Naive thymus-derived CD4-positive, alpha-beta T cell (primary cell): ENCODE data around the gene CYP24A1. TPM values are rescaled to one million over a fixed set of nuclear protein-coding genes. Genes with fewer than 3 reads are reported as not detected.

Experiments used
- ATAC-seq: fragments of 150-1000 bp; cut with Tn5 transposase; 2 replicates; pipeline ENCODE4 v1.10.0; 2021; ENCODE audit warnings: mild to moderate bottlenecking, moderate library complexity
- CTCF ChIA-PET: fragments of 350-600 bp; sonication (Branson Sonifier 250); formaldehyde crosslinking; loops from one replicate; lab custom pipeline; 2021; ENCODE audit warnings: antibody characterized with exemption; lab: Charles Lee
- POLR2A ChIA-PET: fragments of 350-600 bp; sonication (Branson Sonifier 250); formaldehyde crosslinking; loops from one replicate; lab custom pipeline; 2021; ENCODE audit warnings: antibody characterized with exemption, inconsistent platforms; lab: Charles Lee
- DNase-seq, 9 donors: peaks; one replicate each; pipeline versions ENCODE4 v3.0.0 to v3.0.0-alpha.2; 2020 to 2022; ENCODE audit warnings: mixed read lengths in 1 of 9
- H3K27ac ChIP-seq: one replicate; pipeline ENCODE4 v1.7.0; 2013; ENCODE audit warnings: mild to moderate bottlenecking, low read depth, low read length, moderate library complexity
- H3K27me3 ChIP-seq, 2 donors: one replicate each; pipeline ENCODE4 v1.7.0; 2013; ENCODE audit warnings: low read length in 2 of 2, mild to moderate bottlenecking in 2 of 2, moderate library complexity in 2 of 2; ENCODE audit not compliant: control insufficient read depth in 2 of 2, insufficient read depth in 2 of 2
- H3K36me3 ChIP-seq, 3 experiments: 1 replicate in 2 of 3; 2 replicates in 1 of 3; pipeline ENCODE4 v1.7.0; 2013; ENCODE audit warnings: low read length in 3 of 3, mild to moderate bottlenecking in 3 of 3, moderate library complexity in 1 of 3; ENCODE audit not compliant: insufficient read depth in 3 of 3, control insufficient read depth in 2 of 3
- H3K4me1 ChIP-seq, 2 donors: one replicate each; pipeline ENCODE4 v1.7.0; 2013; ENCODE audit warnings: low read length in 2 of 2, mild to moderate bottlenecking in 2 of 2, moderate library complexity in 1 of 2; ENCODE audit not compliant: control insufficient read depth in 2 of 2, insufficient read depth in 2 of 2
- H3K4me3 ChIP-seq: 2 replicates; pipeline ENCODE4 v1.7.0; 2013; ENCODE audit warnings: mild to moderate bottlenecking, low read length
- H3K9me3 ChIP-seq, 3 experiments: 1 replicate in 2 of 3; 2 replicates in 1 of 3; pipeline ENCODE4 v1.7.0; 2013; ENCODE audit warnings: low read length in 3 of 3; ENCODE audit not compliant: control insufficient read depth in 2 of 3
- H3K27ac Mint-ChIP-seq, 9 donors: one replicate each; pipeline ENCODE4 v1.8.0; 2020 to 2022; ENCODE audit warnings: mixed read lengths in 9 of 9, mild to moderate bottlenecking in 8 of 9, moderate library complexity in 5 of 9, inconsistent platforms in 2 of 9
- H3K27me3 Mint-ChIP-seq, 5 donors: one replicate each; pipeline ENCODE4 v1.8.0; 2021 to 2022; ENCODE audit warnings: mixed read lengths in 5 of 5, mild to moderate bottlenecking in 1 of 5
- H3K36me3 Mint-ChIP-seq, 5 donors: one replicate each; pipeline ENCODE4 v1.8.0; 2020 to 2022; ENCODE audit warnings: mixed read lengths in 5 of 5, mild to moderate bottlenecking in 3 of 5, inconsistent platforms in 1 of 5
- H3K4me1 Mint-ChIP-seq, 7 donors: one replicate each; pipeline ENCODE4 v1.8.0; 2020 to 2022; ENCODE audit warnings: mixed read lengths in 7 of 7, mild to moderate bottlenecking in 3 of 7, inconsistent platforms in 1 of 7
- H3K4me3 Mint-ChIP-seq, 10 donors: one replicate each; pipeline ENCODE4 v1.8.0; 2020 to 2022; ENCODE audit warnings: mild to moderate bottlenecking in 10 of 10, mixed read lengths in 10 of 10, moderate library complexity in 6 of 10, inconsistent platforms in 2 of 10
- H3K9me3 Mint-ChIP-seq, 11 donors: one replicate each; pipeline ENCODE4 v1.8.0; 2020 to 2022; ENCODE audit warnings: mixed read lengths in 11 of 11, mild to moderate bottlenecking in 4 of 11, inconsistent platforms in 1 of 11, moderate library complexity in 1 of 11
- intact Hi-C, 2 donors: fragments of 100-400 bp; cut with micrococcal nuclease; formaldehyde crosslinking; loops; one replicate each; pipeline ENCODE4 v1.15.1; 2023
- polyA plus RNA-seq, 2 donors: library from polyadenylated mRNA; unstranded; fragments of 300-500 nt; fragmentation: Illumina TruSeq; gene quantifications; one replicate each; pipeline ENCODE4 v1.2.3, GENCODE V29; 2021
- total RNA-seq, 6 experiments: library from RNA in 5 of 6; stranded (reverse) in 5 of 6; gene quantifications; 1 replicate in 5 of 6; 2 replicates in 1 of 6; pipeline ENCODE4 v1.2.3 and lab custom pipeline; 2021 to 2026

Gene CYP24A1
- total and polyA plus RNA-seq, 7 experiments from 2014 or later, result 0.78 TPM; not detected in 6

- no peaks in the 10 kb centered on the region for H3K9me3 Mint-ChIP-seq
- peaks cover 4 to 25% (median 14%) of the 10 kb centered on the region in 5 donors for H3K27me3 Mint-ChIP-seq
- peaks cover 0 to 5% (median 0%) of the 10 kb centered on the region in 7 donors for H3K4me1 Mint-ChIP-seq
- no peak for DNase-seq
- H3K36me3 Mint-ChIP-seq, result no peaks in the 10 kb centered on the region
- no peak overlapping the region for H3K27ac ChIP-seq
- POLR2A ChIA-PET, result interaction anchor here (0.6 kb wide), 1 partner anchor 1762 kb away, joined by 3 read pairs; no protein-coding TSS in a partner anchor
- no peaks in the 10 kb centered on the region for H3K4me1 ChIP-seq
- no peak overlapping the region for H3K27ac Mint-ChIP-seq
- ATAC-seq, result no peak
- intact Hi-C loops, result no loop called here
- no peaks in the 10 kb centered on the region for H3K36me3 ChIP-seq
- no peak overlapping the region for H3K4me3 Mint-ChIP-seq
- H3K4me3 ChIP-seq, result no peak overlapping the region
- H3K27me3 ChIP-seq, result no peaks in the 10 kb centered on the region
- CTCF ChIA-PET, result no interaction called here
- no peaks in the 10 kb centered on the region for H3K9me3 ChIP-seq
These were observed 22.1 kb downstream of the CYP24A1 start for GRCh38 chr20:54151511-54152226.

GRCh38 chr20:54151075-54151439 is 22.7 kb downstream of the CYP24A1 start:
- no peaks in the 10 kb centered on the region for H3K9me3 ChIP-seq
- no peaks in the 10 kb centered on the region for H3K36me3 Mint-ChIP-seq
- H3K27ac ChIP-seq, result no peak overlapping the region
- peaks cover 0 to 5% (median 0%) of the 10 kb centered on the region in 7 donors for H3K4me1 Mint-ChIP-seq
- no peak overlapping the region for H3K4me3 Mint-ChIP-seq
- no peaks in the 10 kb centered on the region for H3K9me3 Mint-ChIP-seq
- H3K36me3 ChIP-seq, result no peaks in the 10 kb centered on the region
- no peak overlapping the region for H3K4me3 ChIP-seq
- ATAC-seq, result no peak
- no peaks in the 10 kb centered on the region for H3K27me3 ChIP-seq
- H3K27ac Mint-ChIP-seq, result no peak overlapping the region
- H3K27me3 Mint-ChIP-seq, result peaks cover 4 to 25% (median 14%) of the 10 kb centered on the region in 5 donors
- ChIA-PET CTCF (no interaction called here), POLR2A (no interaction called here)
- no peak for DNase-seq
- intact Hi-C loops, result no loop called here
- H3K4me1 ChIP-seq, result no peaks in the 10 kb centered on the region

- H3K36me3 ChIP-seq, result no peaks in the 10 kb centered on the region
These were observed 24.0 kb downstream of the CYP24A1 start for GRCh38 chr20:54149765-54150264.

GRCh38 chr20:54148947-54149764 is 24.6 kb downstream of the CYP24A1 start:
- no peaks in the 10 kb centered on the region for H3K27me3 ChIP-seq
- Mint-ChIP-seq H3K4me3 (no peak overlapping the region), H3K27ac (no peak overlapping the region), H3K27me3 (peaks cover 4 to 25% (median 14%) of the 10 kb centered on the region in 5 donors), H3K4me1 (peaks cover 0 to 5% (median 0%) of the 10 kb centered on the region in 7 donors), H3K9me3 (no peaks in the 10 kb centered on the region), H3K36me3 (no peaks in the 10 kb centered on the region)
- intact Hi-C loops, result no loop called here
- H3K27ac ChIP-seq, result no peak overlapping the region
- H3K4me3 ChIP-seq, result no peak overlapping the region
- H3K4me1 ChIP-seq, result no peaks in the 10 kb centered on the region
- POLR2A ChIA-PET, result interaction anchor here (0.6 kb wide), 1 partner anchor 35 kb away, joined by 3 read pairs; no protein-coding TSS in a partner anchor
- ATAC-seq (no peak), DNase-seq (no peak)
- CTCF ChIA-PET, result no interaction called here
- H3K36me3 ChIP-seq, result no peaks in the 10 kb centered on the region
- no peaks in the 10 kb centered on the region for H3K9me3 ChIP-seq

More at GRCh38 chr20:54149765-54150264, 24.0 kb downstream of the CYP24A1 start:
- no peak overlapping the region for H3K4me3 ChIP-seq
- ChIA-PET CTCF (no interaction called here), POLR2A (interaction anchor here (0.6 kb wide), 1 partner anchor 35 kb away, joined by 3 read pairs; no protein-coding TSS in a partner anchor)
- H3K4me3 Mint-ChIP-seq, result no peak overlapping the region
- no peak for DNase-seq
- H3K4me1 Mint-ChIP-seq, result peaks cover 0 to 5% (median 0%) of the 10 kb centered on the region in 7 donors
- ATAC-seq, result no peak
- no peaks in the 10 kb centered on the region for H3K4me1 ChIP-seq
- intact Hi-C loops, result no loop called here
- no peaks in the 10 kb centered on the region for H3K9me3 Mint-ChIP-seq
- H3K27me3 Mint-ChIP-seq, result peaks cover 4 to 25% (median 14%) of the 10 kb centered on the region in 5 donors
- H3K27me3 ChIP-seq, result no peaks in the 10 kb centered on the region
- H3K27ac ChIP-seq, result no peak overlapping the region
- H3K27ac Mint-ChIP-seq, result no peak overlapping the region
- no peaks in the 10 kb centered on the region for H3K9me3 ChIP-seq
- no peaks in the 10 kb centered on the region for H3K36me3 Mint-ChIP-seq

GRCh38 chr20:54146672-54147071 is 27.1 kb downstream of the CYP24A1 start:
- DNase-seq (no peak), ATAC-seq (no peak)
- Histone ChIP-seq H3K4me1 (no peaks in the 10 kb centered on the region), H3K27me3 (no peaks in the 10 kb centered on the region), H3K27ac (no peak overlapping the region), H3K36me3 (no peaks in the 10 kb centered on the region), H3K9me3 (no peaks in the 10 kb centered on the region), H3K4me3 (no peak overlapping the region)
- Mint-ChIP-seq H3K27ac (no peak overlapping the region), H3K4me1 (peaks cover 0 to 5% (median 0%) of the 10 kb centered on the region in 7 donors), H3K27me3 (peaks cover 4 to 25% (median 9%) of the 10 kb centered on the region in 5 donors), H3K9me3 (peaks cover 0 to 1% (median 0%) of the 10 kb centered on the region in 11 donors), H3K4me3 (no peak overlapping the region), H3K36me3 (no peaks in the 10 kb centered on the region)
- ChIA-PET CTCF (no interaction called here), POLR2A (no interaction called here)
- intact Hi-C loops, result no loop called here

- CTCF ChIA-PET, result no interaction called here
- no peaks in the 10 kb centered on the region for H3K4me1 ChIP-seq
- no peak overlapping the region for H3K4me3 ChIP-seq
- Mint-ChIP-seq H3K4me1 (no peaks in the 10 kb centered on the region), H3K36me3 (no peaks in the 10 kb centered on the region), H3K27ac (no peak overlapping the region), H3K27me3 (peaks cover 3 to 27% (median 14%) of the 10 kb centered on the region in 5 donors), H3K9me3 (peaks cover 0 to 9% (median 0%) of the 10 kb centered on the region in 11 donors), H3K4me3 (no peak overlapping the region)
- no peaks in the 10 kb centered on the region for H3K36me3 ChIP-seq
- no peak overlapping the region for H3K27ac ChIP-seq
- H3K27me3 ChIP-seq, result no peaks in the 10 kb centered on the region
- ATAC-seq (no peak), DNase-seq (no peak)
- intact Hi-C loops, result no loop called here
- no peaks in the 10 kb centered on the region for H3K9me3 ChIP-seq
- POLR2A ChIA-PET, result interaction anchor here (0.8 kb wide), 1 partner anchor 523 kb away, joined by 3 read pairs; no protein-coding TSS in a partner anchor
These were observed 28.9 kb downstream of the CYP24A1 start for GRCh38 chr20:54144847-54145414.
